Subcutaneous adipose tissue (tissue), 4 donors: ENCODE results near the gene PRPH2. TPM values are rescaled to one million over a fixed set of nuclear protein-coding genes. Genes with fewer than 3 reads are reported as not detected.

Experiments
- total RNA-seq, 4 donors: library from RNA; depleted of rRNA; stranded (reverse); fragments of >200 nt; gene quantifications; one replicate each; pipeline ENCODE4 v1.1.0, GENCODE V29; 2016
- TF ChIP-seq, protein P1 (sequence below): fragments of 450-650 bp; IDR thresholded peaks from one replicate; pipeline ENCODE4 v1.5.1; 2016; ENCODE audit warnings: low read depth, mild to moderate bottlenecking, control low read depth, antibody characterized with exemption, moderate library complexity

The PRPH2 gene, protein sequence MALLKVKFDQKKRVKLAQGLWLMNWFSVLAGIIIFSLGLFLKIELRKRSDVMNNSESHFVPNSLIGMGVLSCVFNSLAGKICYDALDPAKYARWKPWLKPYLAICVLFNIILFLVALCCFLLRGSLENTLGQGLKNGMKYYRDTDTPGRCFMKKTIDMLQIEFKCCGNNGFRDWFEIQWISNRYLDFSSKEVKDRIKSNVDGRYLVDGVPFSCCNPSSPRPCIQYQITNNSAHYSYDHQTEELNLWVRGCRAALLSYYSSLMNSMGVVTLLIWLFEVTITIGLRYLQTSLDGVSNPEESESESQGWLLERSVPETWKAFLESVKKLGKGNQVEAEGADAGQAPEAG
- total RNA-seq: under 1 TPM; 0.16 to 0.57 (median 0.39) TPM

DNA sequence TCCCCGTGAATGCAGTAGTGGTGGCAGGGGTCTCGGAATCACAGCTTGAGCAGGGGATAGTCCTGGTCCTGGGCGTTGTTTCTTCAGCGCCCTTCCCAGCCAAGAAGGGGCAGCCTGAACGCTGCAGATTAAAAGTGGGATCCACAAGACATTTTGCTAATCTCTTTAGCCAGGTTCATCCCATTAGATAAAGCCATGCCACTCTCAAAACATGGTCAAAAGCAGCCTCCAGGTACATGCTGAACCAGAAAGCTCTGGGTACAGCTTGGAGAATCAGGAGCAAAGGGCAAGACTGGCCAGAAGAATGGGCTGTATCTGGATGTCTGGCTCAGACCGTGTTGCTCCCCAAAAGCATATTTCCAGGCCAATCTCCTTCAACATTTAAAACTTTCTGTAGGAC, at the start of gene PRPH2:
Gene PRPH2 (minus strand): TSS at position 101 of the 400 bp plus-strand sequence. CDS start 263 bp downstream, outside the sequence.
- TF ChIP-seq, protein P1, sequence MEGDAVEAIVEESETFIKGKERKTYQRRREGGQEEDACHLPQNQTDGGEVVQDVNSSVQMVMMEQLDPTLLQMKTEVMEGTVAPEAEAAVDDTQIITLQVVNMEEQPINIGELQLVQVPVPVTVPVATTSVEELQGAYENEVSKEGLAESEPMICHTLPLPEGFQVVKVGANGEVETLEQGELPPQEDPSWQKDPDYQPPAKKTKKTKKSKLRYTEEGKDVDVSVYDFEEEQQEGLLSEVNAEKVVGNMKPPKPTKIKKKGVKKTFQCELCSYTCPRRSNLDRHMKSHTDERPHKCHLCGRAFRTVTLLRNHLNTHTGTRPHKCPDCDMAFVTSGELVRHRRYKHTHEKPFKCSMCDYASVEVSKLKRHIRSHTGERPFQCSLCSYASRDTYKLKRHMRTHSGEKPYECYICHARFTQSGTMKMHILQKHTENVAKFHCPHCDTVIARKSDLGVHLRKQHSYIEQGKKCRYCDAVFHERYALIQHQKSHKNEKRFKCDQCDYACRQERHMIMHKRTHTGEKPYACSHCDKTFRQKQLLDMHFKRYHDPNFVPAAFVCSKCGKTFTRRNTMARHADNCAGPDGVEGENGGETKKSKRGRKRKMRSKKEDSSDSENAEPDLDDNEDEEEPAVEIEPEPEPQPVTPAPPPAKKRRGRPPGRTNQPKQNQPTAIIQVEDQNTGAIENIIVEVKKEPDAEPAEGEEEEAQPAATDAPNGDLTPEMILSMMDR: no peak

DNA sequence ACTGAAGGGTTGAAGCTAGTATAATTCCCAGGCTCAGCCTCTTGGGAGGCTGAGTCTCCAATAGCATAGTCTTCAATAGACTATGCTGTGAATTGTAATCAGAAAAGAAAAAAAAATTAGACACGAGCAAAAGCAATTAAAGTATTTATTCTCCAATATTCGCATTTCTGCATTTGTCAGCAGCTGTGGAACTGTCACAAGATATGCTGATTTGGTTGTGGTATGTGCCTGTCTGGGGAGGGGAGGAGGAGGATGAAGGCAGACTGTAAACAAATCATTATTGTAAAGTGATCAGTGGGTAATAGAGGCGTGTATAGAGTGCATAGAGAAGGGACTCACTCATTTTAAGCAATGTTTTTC, 49.3 kb upstream of the PRPH2 start:
- TF ChIP-seq, protein P1: no peak

DNA sequence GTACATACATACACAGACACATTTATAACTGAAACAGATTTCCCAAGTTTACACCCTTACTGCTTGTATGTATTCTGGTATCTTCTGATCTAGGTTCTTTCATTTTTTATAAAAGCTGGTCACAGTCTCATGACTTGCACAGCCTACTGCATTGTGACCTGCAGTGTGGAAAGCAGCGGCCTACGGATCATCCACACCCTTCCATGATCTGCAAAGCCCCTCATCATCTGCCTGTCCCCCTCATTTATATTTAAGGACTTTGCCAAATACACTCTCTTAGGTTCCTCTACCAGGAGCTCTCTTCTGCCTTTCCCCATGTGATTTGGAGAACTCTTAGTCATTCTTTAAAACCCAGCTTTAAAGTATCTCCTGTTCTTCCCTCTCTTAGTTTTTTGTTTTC, 47.4 kb upstream of the PRPH2 start:
- TF ChIP-seq, protein P1: no peak

DNA sequence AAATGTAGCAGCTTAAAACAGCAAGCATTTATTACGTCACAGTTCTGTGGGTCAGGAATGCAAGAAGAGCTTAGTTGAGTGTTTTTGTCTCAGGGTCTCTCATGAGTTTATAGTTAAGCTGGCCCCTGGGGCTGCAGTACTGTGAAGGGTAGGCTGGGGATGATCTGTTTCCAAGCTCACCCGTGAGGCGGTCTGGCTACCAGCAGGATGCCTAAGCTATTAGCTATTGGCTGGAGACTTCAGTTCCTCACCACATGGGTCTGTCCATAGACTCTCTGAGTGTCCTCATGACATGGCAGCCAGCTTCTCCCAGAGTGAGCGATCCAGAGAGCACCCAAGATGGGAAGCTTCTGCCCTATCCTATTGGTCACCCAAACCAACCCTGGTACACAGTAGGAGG, 46.7 kb upstream of the PRPH2 start:
- TF ChIP-seq, protein P1: no peak

DNA sequence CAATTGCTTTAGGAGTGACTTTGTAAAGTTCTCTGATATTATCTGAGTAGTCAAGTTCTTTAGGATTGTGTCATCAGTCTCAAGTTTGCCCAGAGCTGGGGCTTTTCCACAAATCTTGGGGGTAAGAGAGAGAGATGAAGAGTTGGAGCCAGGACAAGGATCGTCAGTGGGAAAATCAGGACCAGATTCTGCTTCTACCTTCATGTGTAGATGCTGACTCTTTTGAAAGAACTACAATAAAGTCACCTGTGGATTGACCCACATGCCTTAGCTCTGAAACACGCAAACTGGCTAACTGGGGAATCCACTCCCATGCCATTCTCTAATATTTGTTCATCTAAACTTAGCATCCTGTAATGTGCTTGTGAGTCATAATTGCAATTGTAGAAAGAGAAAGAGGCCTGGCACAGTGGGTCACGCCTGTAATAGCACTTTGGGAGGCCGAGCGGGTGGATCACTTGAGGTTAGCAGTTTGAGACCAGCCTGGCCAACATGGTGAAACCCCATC, 43.8 kb upstream of the PRPH2 start:
- TF ChIP-seq, protein P1: no peak

DNA sequence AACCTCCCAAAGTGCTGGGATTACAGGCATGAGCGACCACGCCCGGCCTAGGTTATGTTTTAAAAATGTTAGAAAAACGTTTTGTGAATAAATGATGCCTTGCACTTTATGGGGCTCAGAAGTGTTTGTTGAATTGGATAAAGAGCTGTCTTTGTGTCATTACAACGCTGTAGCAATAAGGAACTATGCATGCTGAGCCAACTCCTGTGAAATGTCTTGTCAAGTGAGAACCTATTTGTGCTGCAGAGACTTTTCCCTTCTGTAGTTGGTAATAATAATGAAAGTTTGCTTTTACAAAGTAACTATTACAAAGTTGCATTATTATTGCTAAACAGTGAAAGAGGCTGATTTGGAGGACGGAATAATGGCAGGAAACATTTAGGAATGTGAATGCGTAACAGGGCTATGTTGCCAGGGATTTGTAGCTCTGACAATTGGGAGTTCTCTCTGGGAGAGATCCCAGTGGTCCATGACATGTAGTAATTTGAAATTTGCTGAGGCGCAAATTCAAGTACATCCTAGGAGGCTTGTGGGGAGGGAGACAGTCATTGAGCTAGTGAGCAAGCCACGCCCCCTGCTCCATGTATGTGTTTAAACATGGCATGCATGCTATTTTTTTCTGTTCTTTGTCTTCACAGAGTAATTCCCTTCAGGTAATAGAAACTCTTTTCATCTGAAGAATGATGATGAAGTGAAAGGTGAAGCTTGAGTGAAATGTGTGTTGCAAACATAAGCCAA, 42.7 kb upstream of the PRPH2 start:
- TF ChIP-seq, protein P1: no peak

DNA sequence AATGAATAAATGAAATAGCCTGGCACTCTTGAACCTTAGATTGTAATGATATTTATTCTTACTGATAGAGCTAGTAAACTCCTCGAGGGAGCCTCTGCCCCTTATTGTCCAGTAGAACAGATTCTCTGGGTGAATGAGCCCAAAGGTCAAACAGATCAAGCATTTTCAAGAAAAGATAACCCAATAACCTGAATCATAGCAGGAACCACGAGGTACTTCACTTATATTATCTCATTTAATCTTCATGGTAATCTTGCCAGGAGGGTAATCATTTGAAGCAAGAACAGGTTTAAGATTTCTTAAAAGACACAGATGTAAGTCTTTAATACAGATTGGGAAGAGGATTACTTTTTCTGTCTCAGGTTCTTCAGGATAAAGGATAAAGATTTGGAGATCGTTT, 40.6 kb upstream of the PRPH2 start:
- TF ChIP-seq, protein P1: no peak
